MM.1S (cell line): Measurements from ENCODE around the gene HHIPL1.

ENCODE experiments used
- DNase-seq: peaks from one replicate; pipeline ENCODE4 v3.0.0-alpha.2; 2015
- H2AFZ ChIP-seq: fragments of 300-600 bp; sonication (generic); 2 replicates; pipeline ENCODE4 v1.6.0; 2016; ENCODE audit warnings: antibody characterized with exemption, low read length
- H3F3A ChIP-seq: fragments of 300-600 bp; sonication (generic); 2 replicates; pipeline ENCODE4 v1.6.1; 2016; ENCODE audit warnings: mild to moderate bottlenecking, antibody characterized with exemption, low read length, moderate library complexity, mixed read lengths; ENCODE audit not compliant: insufficient read depth
- H3K27ac ChIP-seq: fragments of 300-600 bp; sonication (generic); 2 replicates; pipeline ENCODE4 v1.5.1; 2016; ENCODE audit warnings: mild to moderate bottlenecking, low read length
- H3K27me3 ChIP-seq: fragments of 300-600 bp; sonication (generic); replicated peaks from 2 replicates; pipeline ENCODE4 v1.6.0; 2016; ENCODE audit warnings: low read length; ENCODE audit not compliant: insufficient read depth
- H3K36me3 ChIP-seq: fragments of 300-600 bp; sonication (generic); replicated peaks from 2 replicates; pipeline ENCODE4 v1.6.1; 2016; ENCODE audit warnings: mild to moderate bottlenecking, low read length, mixed read lengths; ENCODE audit not compliant: insufficient read depth
- H3K4me1 ChIP-seq: fragments of 300-600 bp; sonication (generic); 2 replicates; pipeline ENCODE4 v1.6.1; 2016; ENCODE audit warnings: low read length, mixed read lengths
- H3K4me2 ChIP-seq: fragments of 300-600 bp; sonication (generic); 2 replicates; pipeline ENCODE4 v1.6.0; 2016; ENCODE audit warnings: low read depth, low read length
- H3K4me3 ChIP-seq: fragments of 300-600 bp; sonication (generic); 2 replicates; pipeline ENCODE4 v1.5.1; 2016; ENCODE audit warnings: low read length, mixed read lengths
- H3K79me2 ChIP-seq: fragments of 300-600 bp; sonication (generic); 2 replicates; pipeline ENCODE4 v1.6.1; 2016; ENCODE audit warnings: mixed run types, low read length, mixed read lengths
- H3K9ac ChIP-seq: fragments of 300-600 bp; sonication (generic); 2 replicates; pipeline ENCODE4 v1.6.1; 2016; ENCODE audit warnings: low read length, mixed read lengths
- H3K9me2 ChIP-seq: fragments of 300-600 bp; sonication (generic); replicated peaks from 2 replicates; pipeline ENCODE4 v1.6.1; 2016; ENCODE audit warnings: mild to moderate bottlenecking, low read length, mixed read lengths; ENCODE audit not compliant: insufficient read depth
- H3K9me3 ChIP-seq: fragments of 300-600 bp; sonication (generic); replicated peaks from 2 replicates; pipeline ENCODE4 v1.6.1; 2016; ENCODE audit warnings: mild to moderate bottlenecking, low read length, mixed read lengths; ENCODE audit not compliant: insufficient read depth
- H4K20me1 ChIP-seq: fragments of 300-600 bp; sonication (generic); 2 replicates; pipeline ENCODE4 v1.6.1; 2016; ENCODE audit warnings: mild to moderate bottlenecking, low read length, moderate library complexity, mixed read lengths; ENCODE audit not compliant: insufficient read depth
- EZH2 ChIP-seq: fragments of 300-600 bp; sonication (generic); optimal IDR thresholded peaks from 2 replicates; pipeline ENCODE3; 2017; ENCODE audit warnings: low read depth, mild to moderate bottlenecking, antibody characterized with exemption, low read length, mixed read lengths
- EZH2phosphoT487 ChIP-seq: fragments of 300-600 bp; sonication (generic); IDR thresholded peaks from 2 replicates; pipeline ENCODE4 v1.6.1; 2018; ENCODE audit warnings: antibody characterized with exemption, low read length
- TF ChIP-seq, protein P1 (sequence below): fragments of 300-600 bp; sonication (generic); IDR thresholded peaks from 2 replicates; pipeline ENCODE4 v1.5.1; 2016; ENCODE audit warnings: antibody characterized with exemption, low read length, mixed read lengths

Gene HHIPL1

GRCh38 chr14:99706107-99706900 is 61.4 kb downstream of the HHIPL1 start:
- Histone ChIP-seq H3K79me2 (no peaks in the 10 kb centered on the region), H3K9me3 (no peaks in the 10 kb centered on the region), H3K4me1 (no peaks in the 10 kb centered on the region), H3K36me3 (no peaks in the 10 kb centered on the region), H4K20me1 (no peaks in the 10 kb centered on the region), H3K27ac (no peak overlapping the region), H3K27me3 (no peaks in the 10 kb centered on the region), H3F3A (no peaks in the 10 kb centered on the region), H3K9me2 (no peaks in the 10 kb centered on the region), H2AFZ (no peak overlapping the region), H3K4me3 (no peak overlapping the region), H3K9ac (no peak overlapping the region), H3K4me2 (no peak overlapping the region)
- TF ChIP-seq EZH2 (no peak), EZH2phosphoT487 (no peak)
- TF ChIP-seq, protein P1, sequence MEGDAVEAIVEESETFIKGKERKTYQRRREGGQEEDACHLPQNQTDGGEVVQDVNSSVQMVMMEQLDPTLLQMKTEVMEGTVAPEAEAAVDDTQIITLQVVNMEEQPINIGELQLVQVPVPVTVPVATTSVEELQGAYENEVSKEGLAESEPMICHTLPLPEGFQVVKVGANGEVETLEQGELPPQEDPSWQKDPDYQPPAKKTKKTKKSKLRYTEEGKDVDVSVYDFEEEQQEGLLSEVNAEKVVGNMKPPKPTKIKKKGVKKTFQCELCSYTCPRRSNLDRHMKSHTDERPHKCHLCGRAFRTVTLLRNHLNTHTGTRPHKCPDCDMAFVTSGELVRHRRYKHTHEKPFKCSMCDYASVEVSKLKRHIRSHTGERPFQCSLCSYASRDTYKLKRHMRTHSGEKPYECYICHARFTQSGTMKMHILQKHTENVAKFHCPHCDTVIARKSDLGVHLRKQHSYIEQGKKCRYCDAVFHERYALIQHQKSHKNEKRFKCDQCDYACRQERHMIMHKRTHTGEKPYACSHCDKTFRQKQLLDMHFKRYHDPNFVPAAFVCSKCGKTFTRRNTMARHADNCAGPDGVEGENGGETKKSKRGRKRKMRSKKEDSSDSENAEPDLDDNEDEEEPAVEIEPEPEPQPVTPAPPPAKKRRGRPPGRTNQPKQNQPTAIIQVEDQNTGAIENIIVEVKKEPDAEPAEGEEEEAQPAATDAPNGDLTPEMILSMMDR: no peak
- DNase-seq: no peak

GRCh38 chr14:99707420-99707819 is 62.5 kb downstream of the HHIPL1 start:
- Histone ChIP-seq H3K9me3 (no peaks in the 10 kb centered on the region), H3K9ac (no peak overlapping the region), H3K9me2 (no peaks in the 10 kb centered on the region), H3K27me3 (no peaks in the 10 kb centered on the region), H3K27ac (no peak overlapping the region), H3K79me2 (no peaks in the 10 kb centered on the region), H3K4me1 (no peaks in the 10 kb centered on the region), H3K4me3 (no peak overlapping the region), H2AFZ (no peak overlapping the region), H4K20me1 (no peaks in the 10 kb centered on the region), H3F3A (no peaks in the 10 kb centered on the region), H3K36me3 (no peaks in the 10 kb centered on the region), H3K4me2 (no peak overlapping the region)
- no peak for TF ChIP-seq EZH2
- no peak for TF ChIP-seq EZH2phosphoT487
- TF ChIP-seq, protein P1: no peak
- no peak for DNase-seq

DNA sequence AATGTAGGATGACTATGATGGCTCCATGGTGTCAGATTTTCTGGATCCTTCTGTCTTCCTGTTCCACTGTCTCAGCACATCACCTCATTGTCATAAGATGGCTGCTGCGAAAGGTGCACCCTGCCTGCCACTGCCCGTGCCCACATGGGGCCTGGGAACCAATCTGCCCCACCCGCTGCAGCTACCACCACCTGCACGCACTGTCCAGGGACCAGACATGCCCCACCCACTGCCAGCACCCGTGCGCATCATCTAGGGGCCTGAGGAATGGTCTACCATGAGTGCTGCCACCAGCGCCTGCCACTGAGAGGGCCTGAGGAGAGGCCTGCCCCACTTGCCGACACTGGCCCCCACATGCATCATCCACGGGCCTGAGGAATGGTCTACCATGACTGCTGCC is 63.0 kb downstream of the HHIPL1 start:
- Histone ChIP-seq H3K79me2 (no peaks in the 10 kb centered on the region), H3K27ac (no peak overlapping the region), H3K9me2 (no peaks in the 10 kb centered on the region), H2AFZ (no peak overlapping the region), H3K27me3 (no peaks in the 10 kb centered on the region), H4K20me1 (no peaks in the 10 kb centered on the region), H3F3A (no peaks in the 10 kb centered on the region), H3K9ac (no peak overlapping the region), H3K9me3 (no peaks in the 10 kb centered on the region), H3K4me2 (no peak overlapping the region), H3K4me1 (no peaks in the 10 kb centered on the region), H3K36me3 (no peaks in the 10 kb centered on the region), H3K4me3 (no peak overlapping the region)
- no peak for DNase-seq
- TF ChIP-seq EZH2: no peak
- TF ChIP-seq EZH2phosphoT487: no peak
- TF ChIP-seq, protein P1: no peak
